HCT116 (cell line): ENCODE data around the gene ACVR1. TPM values are rescaled to one million over a fixed set of nuclear protein-coding genes. Genes with fewer than 3 reads are reported as not detected.

Experiments used
- ATAC-seq: fragments of 200-7000 bp; cut with Tn5 transposase; 2 replicates; pipeline ENCODE4 v1.9.1; 2020; ENCODE audit warnings: mild to moderate bottlenecking, moderate library complexity
- BruUV-seq: library from RNA; stranded (reverse); fragments of 400-500 nt; replicated peaks from 2 replicates; lab custom pipeline; 2021; lab: Mats Ljungman, UMichigan
- CTCF ChIA-PET: fragments of 300-600 bp; sonication (Branson Sonifier 250); formaldehyde crosslinking; loops from one replicate; lab custom pipeline; 2021; ENCODE audit warnings: antibody characterized with exemption; lab: Charles Lee
- POLR2A ChIA-PET: fragments of 300-600, 350-600 bp; sonication (Branson Sonifier 250); formaldehyde crosslinking; loops from one replicate; lab custom pipeline; 2021; ENCODE audit warnings: antibody characterized with exemption; lab: Charles Lee
- RAD21 ChIA-PET, 2 experiments: fragments of 300-600 bp; sonication (Branson Sonifier 250); formaldehyde crosslinking; loops; one replicate each; lab custom pipeline; 2023; ENCODE audit warnings: low total read pairs in 2 of 2; ENCODE audit not compliant: uncharacterized antibody in 2 of 2, unreplicated experiment in 2 of 2, low non-redundant PET in 1 of 2; lab: Charles Lee
- DNase-seq: peaks from one replicate; pipeline ENCODE4 v3.0.0-alpha.2; 2010; ENCODE audit warnings: low read depth, low spot score
- H2AFZ ChIP-seq: fragments of 200-600 bp; shearing (Covaris generic), sonication (generic); 2 replicates; pipeline ENCODE4 v1.6.1; 2017; ENCODE audit warnings: low read depth, mixed run types, mixed read lengths, antibody characterized with exemption, low read length; ENCODE audit not compliant: poor library complexity, severe bottlenecking
- H3K27ac ChIP-seq: 2 replicates; pipeline ENCODE4 v1.5.1; 2012; ENCODE audit warnings: low read depth, low read length
- H3K27me3 ChIP-seq: fragments of 200-600 bp; sonication (generic); 2 replicates; pipeline ENCODE4 v1.6.1; 2016; ENCODE audit warnings: mixed run types, low read length, mixed read lengths; ENCODE audit not compliant: insufficient read depth
- H3K36me3 ChIP-seq, 2 experiments: fragments of 200-500 bp in 1 of 2; fragments of 200-600 bp in 1 of 2; sonication (Bioruptor generic) in 1 of 2; sonication (generic) in 1 of 2; 2 replicates each; pipeline versions ENCODE4 v1.5.1 to v1.6.1; 2014 to 2016; ENCODE audit warnings: low read length in 2 of 2, inconsistent platforms in 1 of 2, mixed read lengths in 1 of 2, mixed run types in 1 of 2; ENCODE audit not compliant: insufficient read depth in 2 of 2, control insufficient read depth in 1 of 2
- H3K4me1 ChIP-seq, 2 experiments: fragments of 200-600 bp in 1 of 2; sonication (generic) in 1 of 2; 2 replicates each; pipeline versions ENCODE4 v1.5.1 to v1.6.1; 2012 to 2017; ENCODE audit warnings: low read length in 2 of 2, inconsistent platforms in 1 of 2, mild to moderate bottlenecking in 1 of 2, mixed read lengths in 1 of 2, mixed run types in 1 of 2, moderate library complexity in 1 of 2; ENCODE audit not compliant: insufficient read depth in 2 of 2, control insufficient read depth in 1 of 2
- H3K4me2 ChIP-seq: fragments of 200-600 bp; sonication (generic); 2 replicates; pipeline ENCODE4 v1.6.1; 2017; ENCODE audit warnings: mixed run types, low read length, mixed read lengths
- H3K4me3 ChIP-seq, 2 experiments: fragments of 200-600 bp in 1 of 2; sonication (generic) in 1 of 2; replicated peaks in 1 of 2; 2 replicates each; pipeline ENCODE4 v1.5.1; 2011 to 2016; ENCODE audit warnings: low read length in 2 of 2, control low read depth in 1 of 2, low read depth in 1 of 2, mild to moderate bottlenecking in 1 of 2, mixed read lengths in 1 of 2, mixed run types in 1 of 2
- H3K79me2 ChIP-seq: fragments of 200-600 bp; sonication (generic); 2 replicates; pipeline ENCODE4 v1.6.1; 2017; ENCODE audit warnings: mild to moderate bottlenecking, mixed run types, low read length, moderate library complexity, mixed read lengths; ENCODE audit not compliant: insufficient read depth
- H3K9ac ChIP-seq: fragments of 200-600 bp; sonication (generic); 2 replicates; pipeline ENCODE4 v1.6.1; 2016; ENCODE audit warnings: low read length, mixed read lengths
- H3K9me2 ChIP-seq: fragments of 200-600 bp; sonication (generic), shearing (Covaris generic); 2 replicates; pipeline ENCODE4 v1.6.1; 2017; ENCODE audit warnings: mixed run types, mild to moderate bottlenecking, moderate library complexity; ENCODE audit not compliant: insufficient read depth
- H3K9me3 ChIP-seq, 2 experiments: fragments of 200-500 bp in 1 of 2; fragments of 200-600 bp in 1 of 2; sonication (Bioruptor generic) in 1 of 2; sonication (generic) in 1 of 2; 2 replicates each; pipeline ENCODE4 v1.6.1; 2014 to 2017; ENCODE audit warnings: low read length in 2 of 2, mixed read lengths in 2 of 2, inconsistent platforms in 1 of 2, low read depth in 1 of 2, mild to moderate bottlenecking in 1 of 2, mixed run types in 1 of 2, moderate library complexity in 1 of 2; ENCODE audit not compliant: control insufficient read depth in 1 of 2, insufficient read depth in 1 of 2
- H4K20me1 ChIP-seq: fragments of 200-600 bp; sonication (generic), shearing (Covaris generic); 2 replicates; pipeline ENCODE4 v1.6.1; 2017; ENCODE audit warnings: mixed run types, mild to moderate bottlenecking, moderate library complexity; ENCODE audit not compliant: insufficient read depth
- EGR1 ChIP-seq: IDR thresholded peaks from 2 replicates; pipeline ENCODE4 v1.6.1; 2012; ENCODE audit warnings: low read depth
- ELF1 ChIP-seq: IDR thresholded peaks from 2 replicates; pipeline ENCODE4 v1.6.1; 2012; ENCODE audit warnings: low read depth, borderline replicate concordance
- JUND ChIP-seq: IDR thresholded peaks from 2 replicates; pipeline ENCODE4 v1.6.1; 2012
- POLR2A ChIP-seq: IDR thresholded peaks from 2 replicates; pipeline ENCODE4 v1.7.0; 2011; ENCODE audit warnings: borderline replicate concordance; ENCODE audit not compliant: insufficient read depth, insufficient read length; ENCODE audit errors: extremely low read depth
- SP1 ChIP-seq: IDR thresholded peaks from 2 replicates; pipeline ENCODE4 v1.6.1; 2012; ENCODE audit warnings: low read depth
- SRF ChIP-seq: IDR thresholded peaks from 2 replicates; pipeline ENCODE4 v1.6.1; 2012; ENCODE audit warnings: low read depth
- TCF7L2 ChIP-seq: IDR thresholded peaks from 2 replicates; pipeline ENCODE4 v1.7.0; 2011; ENCODE audit warnings: borderline replicate concordance, inconsistent platforms; ENCODE audit not compliant: insufficient read depth, insufficient read length; ENCODE audit errors: extremely low read depth
- YY1 ChIP-seq: IDR thresholded peaks from 2 replicates; pipeline ENCODE4 v1.6.1; 2011; ENCODE audit warnings: low read length, low read depth, moderate library complexity, mild to moderate bottlenecking; ENCODE audit not compliant: insufficient replicate concordance; ENCODE audit errors: extremely low read depth
- ZNF274 ChIP-seq: fragments of 200-500 bp; sonication (Bioruptor generic); IDR thresholded peaks from 2 replicates; pipeline ENCODE4 v1.6.1; 2014; ENCODE audit warnings: mild to moderate bottlenecking, low read depth, low read length, inconsistent platforms
- intact Hi-C: fragments of 100-400 bp; cut with micrococcal nuclease; formaldehyde crosslinking; loops from 2 replicates; pipeline ENCODE4 v1.10.0; 2022
- total RNA-seq: library from RNA; stranded (reverse); gene quantifications from one replicate; pipeline ENCODE4 v1.2.1, GENCODE V29; 2021; ENCODE audit not compliant: unreplicated experiment
- TF ChIP-seq, protein P1 (sequence below): IDR thresholded peaks from 2 replicates; pipeline ENCODE4 v1.6.1; 2012
- TF ChIP-seq, protein P2 (sequence below): IDR thresholded peaks from 2 replicates; pipeline ENCODE4 v1.6.1; 2011; ENCODE audit warnings: mild to moderate bottlenecking, low read length, moderate library complexity; ENCODE audit not compliant: insufficient replicate concordance; ENCODE audit errors: extremely low read depth
- TF ChIP-seq, protein P3 (sequence below), 3 experiments: fragments of 200-600 bp in 1 of 3; sonication (generic) in 1 of 3; IDR thresholded peaks in 2 of 3; conservative IDR thresholded peaks in 1 of 3; 2 replicates each; pipeline ENCODE4 v1.5.1; 2012 to 2017; ENCODE audit warnings: low read depth in 2 of 3, low read length in 2 of 3, antibody characterized with exemption in 1 of 3, borderline replicate concordance in 1 of 3, control low read depth in 1 of 3, mild to moderate bottlenecking in 1 of 3, mixed read lengths in 1 of 3, mixed run types in 1 of 3, moderate library complexity in 1 of 3; ENCODE audit not compliant: insufficient read depth in 1 of 3

The ACVR1 gene
- total RNA-seq, 1 experiment from 2014 or later: 16.9 TPM

DNA sequence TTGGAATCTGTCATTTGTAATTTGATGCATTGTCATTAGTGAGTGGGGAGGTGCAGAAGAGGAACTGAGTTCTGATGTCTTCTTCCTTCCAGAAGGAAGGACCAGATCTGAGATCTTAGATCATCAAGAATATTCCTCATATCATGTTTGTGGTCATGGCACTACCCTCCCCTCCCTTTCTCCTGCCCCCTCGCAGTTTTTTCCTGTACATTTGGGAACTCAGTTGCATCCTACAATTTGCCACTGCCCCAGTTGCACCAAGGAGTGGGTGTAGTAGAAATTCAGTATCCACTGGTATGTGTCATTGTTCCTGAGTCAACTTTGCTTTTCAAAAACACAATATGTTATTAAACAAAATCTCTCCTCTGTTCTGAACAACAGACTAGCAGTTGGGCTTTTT is 26.6 kb upstream of the ACVR1 start:
- RAD21 ChIA-PET: no interaction called here
- DNase-seq: no peak
- TF ChIP-seq SRF (no peak), TCF7L2 (no peak), SP1 (no peak), EGR1 (no peak)
- TF ChIP-seq, protein P1, sequence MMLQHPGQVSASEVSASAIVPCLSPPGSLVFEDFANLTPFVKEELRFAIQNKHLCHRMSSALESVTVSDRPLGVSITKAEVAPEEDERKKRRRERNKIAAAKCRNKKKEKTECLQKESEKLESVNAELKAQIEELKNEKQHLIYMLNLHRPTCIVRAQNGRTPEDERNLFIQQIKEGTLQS: no peak
- H3K9me3 ChIP-seq: no peaks in the 10 kb centered on the region
- H3K27ac ChIP-seq: no peak overlapping the region
- CTCF ChIA-PET: no interaction called here
- H3K4me1 ChIP-seq: peaks cover 7 to 16% of the 10 kb centered on the region in 2 experiments; a peak in 3 of 4 replicates
- H3K4me3 ChIP-seq: no peak overlapping the region
- POLR2A ChIA-PET: no interaction called here
- BruUV-seq: no TSS peak
- intact Hi-C loops: no loop called here
- ATAC-seq: no peak
- H4K20me1 ChIP-seq: no peaks in the 10 kb centered on the region
- no peaks in the 10 kb centered on the region for H3K79me2 ChIP-seq
- no peaks in the 10 kb centered on the region for H3K9me2 ChIP-seq
- H3K36me3 ChIP-seq: no peaks in the 10 kb centered on the region
- H3K27me3 ChIP-seq: no peaks in the 10 kb centered on the region
- no peak overlapping the region for H3K9ac ChIP-seq
- no peak overlapping the region for H3K4me2 ChIP-seq
- H2AFZ ChIP-seq: no peak overlapping the region

DNA sequence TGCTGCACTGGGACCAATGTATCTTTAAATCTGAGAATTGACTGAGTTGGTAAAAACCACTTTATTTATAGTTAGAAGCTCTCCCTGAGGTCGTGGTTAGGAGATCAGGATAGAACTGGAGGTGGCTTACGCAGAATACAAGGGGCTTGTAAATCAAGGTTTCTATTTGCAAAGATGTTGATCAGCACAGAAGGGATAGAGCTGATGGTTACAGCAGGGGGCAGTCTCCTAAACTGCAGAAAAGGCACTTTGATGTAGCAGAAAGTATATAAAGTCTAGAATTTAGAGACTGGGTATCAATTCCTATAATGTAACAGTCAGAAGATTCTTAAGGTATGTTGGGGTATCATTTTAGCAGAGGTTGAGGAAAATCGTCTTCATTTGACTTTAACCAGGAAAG is 25.2 kb upstream of the ACVR1 start:
- Histone ChIP-seq H3K27ac (no peak overlapping the region), H3K9me3 (no peaks in the 10 kb centered on the region), H3K4me2 (no peak overlapping the region), H3K9ac (no peak overlapping the region), H3K9me2 (no peaks in the 10 kb centered on the region), H3K27me3 (no peaks in the 10 kb centered on the region), H4K20me1 (no peaks in the 10 kb centered on the region), H3K4me3 (no peak overlapping the region), H3K4me1 (peaks cover 7 to 17% of the 10 kb centered on the region in 2 experiments; a peak in 3 of 4 replicates), H3K36me3 (no peaks in the 10 kb centered on the region), H3K79me2 (no peaks in the 10 kb centered on the region), H2AFZ (no peak overlapping the region)
- RAD21 ChIA-PET: no interaction called here
- DNase-seq (no peak), ATAC-seq (no peak)
- no TSS peak for BruUV-seq
- CTCF ChIA-PET: interaction anchor here (0.9 to 1.2 kb wide), 4 partner anchors 8 to 110 kb away, joined by 3 to 4 read pairs (median 3); no protein-coding TSS in a partner anchor
- intact Hi-C loops: no loop called here
- POLR2A ChIA-PET: no interaction called here
- TF ChIP-seq SP1: no peak
- TF ChIP-seq YY1: no peak
- TF ChIP-seq, protein P2, sequence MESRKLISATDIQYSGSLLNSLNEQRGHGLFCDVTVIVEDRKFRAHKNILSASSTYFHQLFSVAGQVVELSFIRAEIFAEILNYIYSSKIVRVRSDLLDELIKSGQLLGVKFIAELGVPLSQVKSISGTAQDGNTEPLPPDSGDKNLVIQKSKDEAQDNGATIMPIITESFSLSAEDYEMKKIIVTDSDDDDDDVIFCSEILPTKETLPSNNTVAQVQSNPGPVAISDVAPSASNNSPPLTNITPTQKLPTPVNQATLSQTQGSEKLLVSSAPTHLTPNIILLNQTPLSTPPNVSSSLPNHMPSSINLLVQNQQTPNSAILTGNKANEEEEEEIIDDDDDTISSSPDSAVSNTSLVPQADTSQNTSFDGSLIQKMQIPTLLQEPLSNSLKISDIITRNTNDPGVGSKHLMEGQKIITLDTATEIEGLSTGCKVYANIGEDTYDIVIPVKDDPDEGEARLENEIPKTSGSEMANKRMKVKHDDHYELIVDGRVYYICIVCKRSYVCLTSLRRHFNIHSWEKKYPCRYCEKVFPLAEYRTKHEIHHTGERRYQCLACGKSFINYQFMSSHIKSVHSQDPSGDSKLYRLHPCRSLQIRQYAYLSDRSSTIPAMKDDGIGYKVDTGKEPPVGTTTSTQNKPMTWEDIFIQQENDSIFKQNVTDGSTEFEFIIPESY: no peak
- TF ChIP-seq ELF1: no peak
- TF ChIP-seq, protein P3, sequence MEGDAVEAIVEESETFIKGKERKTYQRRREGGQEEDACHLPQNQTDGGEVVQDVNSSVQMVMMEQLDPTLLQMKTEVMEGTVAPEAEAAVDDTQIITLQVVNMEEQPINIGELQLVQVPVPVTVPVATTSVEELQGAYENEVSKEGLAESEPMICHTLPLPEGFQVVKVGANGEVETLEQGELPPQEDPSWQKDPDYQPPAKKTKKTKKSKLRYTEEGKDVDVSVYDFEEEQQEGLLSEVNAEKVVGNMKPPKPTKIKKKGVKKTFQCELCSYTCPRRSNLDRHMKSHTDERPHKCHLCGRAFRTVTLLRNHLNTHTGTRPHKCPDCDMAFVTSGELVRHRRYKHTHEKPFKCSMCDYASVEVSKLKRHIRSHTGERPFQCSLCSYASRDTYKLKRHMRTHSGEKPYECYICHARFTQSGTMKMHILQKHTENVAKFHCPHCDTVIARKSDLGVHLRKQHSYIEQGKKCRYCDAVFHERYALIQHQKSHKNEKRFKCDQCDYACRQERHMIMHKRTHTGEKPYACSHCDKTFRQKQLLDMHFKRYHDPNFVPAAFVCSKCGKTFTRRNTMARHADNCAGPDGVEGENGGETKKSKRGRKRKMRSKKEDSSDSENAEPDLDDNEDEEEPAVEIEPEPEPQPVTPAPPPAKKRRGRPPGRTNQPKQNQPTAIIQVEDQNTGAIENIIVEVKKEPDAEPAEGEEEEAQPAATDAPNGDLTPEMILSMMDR (IDR thresholded peaks at IDR 0.05 in 2 of 3, conservative IDR thresholded peaks at IDR 0.05 in 1 of 3; ENCODE audit: borderline replicate concordance in 1 of 3, insufficient read depth in 1 of 3, low read depth in 2 of 3, low read length in 2 of 3): peak in 2 of 3 experiments; percentile 46 to 55; a peak in 3 of 6 replicates
- no peak for TF ChIP-seq JUND
- TF ChIP-seq SRF: no peak
- TF ChIP-seq TCF7L2: peak; percentile 55
- TF ChIP-seq POLR2A: no peak
- TF ChIP-seq ZNF274: no peak
